ENCODE results near the gene LRRC37B. TPM values are rescaled to one million over a fixed set of nuclear protein-coding genes. Genes with fewer than 3 reads are reported as not detected.
"Not testable (repeated sequence)": the region's sequence is repeated elsewhere in the genome, so short reads cannot be mapped to it uniquely, and the experiment has no call there.

Gene LRRC37B
- total RNA-seq (ENCODE audit: unreplicated experiment) = 18.2 TPM
- long read RNA-seq, partial matches to known transcripts = 0 of 1 reads
- long read RNA-seq, other reads (novel, unspliced or antisense) = 0 of 1 reads

- Mint-ChIP-seq H3K9me3 (ENCODE audit: unreplicated experiment) (no peaks in the 10 kb centered on the region), H3K27me3 (ENCODE audit: unreplicated experiment) (no peaks in the 10 kb centered on the region), H3K4me3 (ENCODE audit: unreplicated experiment) (peak within 1 kb of the TSS; percentile 94), H3K27ac (ENCODE audit: unreplicated experiment) (peak within 1 kb of the TSS; percentile 77), H3K4me1 (ENCODE audit: unreplicated experiment) (peaks cover 3% of the 10 kb centered on the region), H3K36me3 (ENCODE audit: low read depth, unreplicated experiment) (no peaks in the 10 kb centered on the region)
- peak; percentile 97 for TF ChIP-seq CTCF (IDR thresholded peaks at IDR 0.05; ENCODE audit: unreplicated experiment)
- DNase-seq (ENCODE audit: low spot score) = peak; percentile 93
These were observed at the start of gene LRRC37B for GRCh38 chr17:32006957-32007462. Gene LRRC37B, plus strand, starts transcription at chr17:32007383. Its CDS starts 14,010 bp downstream, at chr17:32021393.

GRCh38 chr17:31964131-31964530 is 43.1 kb upstream of the LRRC37B start:
- not testable (repeated sequence) for H3K4me3 Mint-ChIP-seq (ENCODE audit: unreplicated experiment); H3K36me3 Mint-ChIP-seq (ENCODE audit: low read depth, unreplicated experiment); H3K9me3 Mint-ChIP-seq (ENCODE audit: unreplicated experiment); H3K4me1 Mint-ChIP-seq (ENCODE audit: unreplicated experiment); H3K27ac Mint-ChIP-seq (ENCODE audit: unreplicated experiment); H3K27me3 Mint-ChIP-seq (ENCODE audit: unreplicated experiment); DNase-seq (ENCODE audit: low spot score)

- Mint-ChIP-seq H3K4me1 (ENCODE audit: unreplicated experiment) (no peaks in the 10 kb centered on the region), H3K36me3 (ENCODE audit: low read depth, unreplicated experiment) (no peaks in the 10 kb centered on the region), H3K27ac (ENCODE audit: unreplicated experiment) (no peak overlapping the region), H3K9me3 (ENCODE audit: unreplicated experiment) (no peaks in the 10 kb centered on the region), H3K27me3 (ENCODE audit: unreplicated experiment) (peaks cover 2% of the 10 kb centered on the region), H3K4me3 (ENCODE audit: unreplicated experiment) (no peak overlapping the region)
- no peak for DNase-seq (ENCODE audit: low spot score)
- TF ChIP-seq CTCF (IDR thresholded peaks at IDR 0.05; ENCODE audit: unreplicated experiment) = no peak
These were observed 39.5 kb upstream of the LRRC37B start for GRCh38 chr17:31967648-31968047.

- not testable (repeated sequence) for H3K36me3 Mint-ChIP-seq (ENCODE audit: low read depth, unreplicated experiment); H3K4me3 Mint-ChIP-seq (ENCODE audit: unreplicated experiment); DNase-seq (ENCODE audit: low spot score); H3K27ac Mint-ChIP-seq (ENCODE audit: unreplicated experiment); H3K9me3 Mint-ChIP-seq (ENCODE audit: unreplicated experiment); H3K4me1 Mint-ChIP-seq (ENCODE audit: unreplicated experiment); H3K27me3 Mint-ChIP-seq (ENCODE audit: unreplicated experiment)
These were observed 36.8 kb upstream of the LRRC37B start for GRCh38 chr17:31970416-31970815.

- H3K4me3 Mint-ChIP-seq (ENCODE audit: unreplicated experiment); H3K4me1 Mint-ChIP-seq (ENCODE audit: unreplicated experiment); H3K36me3 Mint-ChIP-seq (ENCODE audit: low read depth, unreplicated experiment); DNase-seq (ENCODE audit: low spot score); H3K27ac Mint-ChIP-seq (ENCODE audit: unreplicated experiment); H3K9me3 Mint-ChIP-seq (ENCODE audit: unreplicated experiment); H3K27me3 Mint-ChIP-seq (ENCODE audit: unreplicated experiment): not testable (repeated sequence)
These were observed 32.7 kb upstream of the LRRC37B start for GRCh38 chr17:31974269-31975071.

GRCh38 chr17:31975391-31975790 is 31.8 kb upstream of the LRRC37B start:
- H3K4me3 Mint-ChIP-seq (ENCODE audit: unreplicated experiment); H3K27me3 Mint-ChIP-seq (ENCODE audit: unreplicated experiment); H3K36me3 Mint-ChIP-seq (ENCODE audit: low read depth, unreplicated experiment); H3K27ac Mint-ChIP-seq (ENCODE audit: unreplicated experiment); H3K4me1 Mint-ChIP-seq (ENCODE audit: unreplicated experiment); H3K9me3 Mint-ChIP-seq (ENCODE audit: unreplicated experiment); DNase-seq (ENCODE audit: low spot score): not testable (repeated sequence)

GRCh38 chr17:31991821-31992220 is 15.4 kb upstream of the LRRC37B start:
- peaks cover 17% of the 10 kb centered on the region for H3K36me3 Mint-ChIP-seq (ENCODE audit: low read depth, unreplicated experiment)

More at GRCh38 chr17:31991821-31992220, 15.4 kb upstream of the LRRC37B start:
- H3K27me3 Mint-ChIP-seq (ENCODE audit: unreplicated experiment); H3K4me3 Mint-ChIP-seq (ENCODE audit: unreplicated experiment); H3K4me1 Mint-ChIP-seq (ENCODE audit: unreplicated experiment); H3K27ac Mint-ChIP-seq (ENCODE audit: unreplicated experiment); DNase-seq (ENCODE audit: low spot score); H3K9me3 Mint-ChIP-seq (ENCODE audit: unreplicated experiment): not testable (repeated sequence)

Data from endothelial cell (in vitro differentiated cells).